Activated T-cell treated with anti-CD3 and anti-CD28 coated beads, Interleukin-2, amount 50 U/mL, for 72 hours (primary cell): Measurements from ENCODE around the gene TIGD1. TPM values are rescaled to one million over a fixed set of nuclear protein-coding genes. Genes with fewer than 3 reads are reported as not detected.
A peak's percentile ranks its signal among the peaks of the same experiment; 100 is the strongest.
"Not testable (repeated sequence)": the region's sequence is repeated elsewhere in the genome, so short reads cannot be mapped to it uniquely, and the experiment has no call there.

ENCODE experiments used
- ATAC-seq, 2 donors: fragments of 150-1000 bp; cut with Tn5 transposase; replicated peaks in 1 of 2; 2 replicates each; pipeline ENCODE4 v1.10.0; 2021; ENCODE audit warnings: moderate library complexity in 2 of 2, mild to moderate bottlenecking in 1 of 2
- DNase-seq, 2 donors: peaks; one replicate each; pipeline ENCODE4 v3.0.0; 2021 to 2022; ENCODE audit warnings: mixed read lengths in 1 of 2
- H3K27ac Mint-ChIP-seq: one replicate; pipeline ENCODE4 v1.8.0; 2022; ENCODE audit warnings: mild to moderate bottlenecking, moderate library complexity, mixed read lengths
- H3K27me3 Mint-ChIP-seq: one replicate; pipeline ENCODE4 v1.8.0; 2022; ENCODE audit warnings: low read depth, mixed read lengths
- H3K36me3 Mint-ChIP-seq, 2 donors: one replicate each; pipeline ENCODE4 v1.8.0; 2022; ENCODE audit warnings: mixed read lengths in 2 of 2, mild to moderate bottlenecking in 1 of 2; ENCODE audit not compliant: insufficient read depth in 2 of 2
- H3K4me1 Mint-ChIP-seq: one replicate; pipeline ENCODE4 v1.8.0; 2022; ENCODE audit warnings: low read depth, mixed read lengths
- H3K4me3 Mint-ChIP-seq, 2 donors: one replicate each; pipeline ENCODE4 v1.8.0; 2022; ENCODE audit warnings: mild to moderate bottlenecking in 2 of 2, mixed read lengths in 2 of 2, moderate library complexity in 2 of 2
- H3K9me3 Mint-ChIP-seq, 2 donors: one replicate each; pipeline ENCODE4 v1.8.0; 2022; ENCODE audit warnings: mixed read lengths in 2 of 2
- total RNA-seq, 2 donors: library from RNA; stranded (reverse); gene quantifications; one replicate each; pipeline ENCODE4 v1.2.3, GENCODE V29; 2022

Gene TIGD1
- total RNA-seq, 2 donors from 2014 or later: 7.0 to 10.5 TPM

- Mint-ChIP-seq H3K27ac (no peak overlapping the region), H3K36me3 (peaks cover 2 to 5% of the 10 kb centered on the region in 2 donors), H3K4me1 (peaks cover 10% of the 10 kb centered on the region), H3K4me3 (no peak overlapping the region), H3K9me3 (no peaks in the 10 kb centered on the region), H3K27me3 (peaks cover 8% of the 10 kb centered on the region)
- DNase-seq (no peak), ATAC-seq (no peak)
Observed at GRCh38 chr2:232541961-232542714, 8.2 kb downstream of the TIGD1 start.

GRCh38 chr2:232541195-232541960 lies 9.0 kb downstream of the TIGD1 start:
- peaks cover 8% of the 10 kb centered on the region for H3K4me1 Mint-ChIP-seq
- DNase-seq (no peak), ATAC-seq (no peak)
- H3K4me3 Mint-ChIP-seq: no peak overlapping the region
- H3K9me3 Mint-ChIP-seq: no peaks in the 10 kb centered on the region
- peaks cover 0 to 2% of the 10 kb centered on the region in 2 donors for H3K36me3 Mint-ChIP-seq
- H3K27me3 Mint-ChIP-seq: peaks cover 16% of the 10 kb centered on the region
- no peak overlapping the region for H3K27ac Mint-ChIP-seq

GRCh38 chr2:232540441-232541041 lies 9.8 kb downstream of the TIGD1 start:
- peaks cover 20% of the 10 kb centered on the region for H3K27me3 Mint-ChIP-seq
- DNase-seq (no peak), ATAC-seq (no peak)
- no peak overlapping the region for H3K4me3 Mint-ChIP-seq
- H3K27ac Mint-ChIP-seq: no peak overlapping the region
- no peaks in the 10 kb centered on the region for H3K9me3 Mint-ChIP-seq
- peaks cover 5% of the 10 kb centered on the region for H3K4me1 Mint-ChIP-seq
- H3K36me3 Mint-ChIP-seq: no peaks in the 10 kb centered on the region

GRCh38 chr2:232539298-232540231 lies 10.8 kb downstream of the TIGD1 start, which contains the start of gene CHRNG:
Gene CHRNG (plus strand): TSS chr2:232539692. CDS start chr2:232539748, 56 bp downstream.
- DNase-seq: no peak

GRCh38 chr2:232538671-232539070 lies 11.7 kb downstream of the TIGD1 start:
- DNase-seq (no peak), ATAC-seq (no peak)
- Mint-ChIP-seq H3K36me3 (no peaks in the 10 kb centered on the region), H3K4me3 (no peak overlapping the region), H3K9me3 (no peaks in the 10 kb centered on the region), H3K27me3 (peaks cover 20% of the 10 kb centered on the region), H3K27ac (no peak overlapping the region), H3K4me1 (peaks cover 5% of the 10 kb centered on the region)

More at GRCh38 chr2:232539298-232540231, 10.8 kb downstream of the TIGD1 start, which contains the start of gene CHRNG:
- Mint-ChIP-seq H3K27ac (no peak within 1 kb of the TSS), H3K4me1 (peaks cover 5% of the 10 kb centered on the region), H3K27me3 (peaks cover 20% of the 10 kb centered on the region), H3K4me3 (no peak within 1 kb of the TSS), H3K9me3 (no peaks in the 10 kb centered on the region), H3K36me3 (no peaks in the 10 kb centered on the region)
- peak in 1 of 2 donors; percentile 16 for ATAC-seq

GRCh38 chr2:232537499-232537898 lies 12.9 kb downstream of the TIGD1 start:
- Mint-ChIP-seq H3K27me3 (peaks cover 25% of the 10 kb centered on the region), H3K9me3 (no peaks in the 10 kb centered on the region), H3K4me1 (peaks cover 5% of the 10 kb centered on the region), H3K27ac (no peak overlapping the region), H3K4me3 (no peak overlapping the region), H3K36me3 (no peaks in the 10 kb centered on the region)
- no peak for DNase-seq
- no peak for ATAC-seq

- no peak overlapping the region for H3K4me3 Mint-ChIP-seq
- H3K4me1 Mint-ChIP-seq: peaks cover 5% of the 10 kb centered on the region
- H3K27me3 Mint-ChIP-seq: peaks cover 25% of the 10 kb centered on the region
- no peaks in the 10 kb centered on the region for H3K9me3 Mint-ChIP-seq
- peak; percentile 29 to 31 for DNase-seq
- peak; percentile 39 to 56 for ATAC-seq
- no peak overlapping the region for H3K27ac Mint-ChIP-seq
- H3K36me3 Mint-ChIP-seq: no peaks in the 10 kb centered on the region
Observed at GRCh38 chr2:232537079-232537478, 13.3 kb downstream of the TIGD1 start.

- DNase-seq: no peak
- H3K4me1 Mint-ChIP-seq: peaks cover 5% of the 10 kb centered on the region
Observed at GRCh38 chr2:232535761-232536530, 14.4 kb downstream of the TIGD1 start.

GRCh38 chr2:232534940-232535651 lies 15.3 kb downstream of the TIGD1 start:
- Mint-ChIP-seq H3K4me1 (peaks cover 5% of the 10 kb centered on the region), H3K9me3 (no peaks in the 10 kb centered on the region), H3K27ac (no peak overlapping the region), H3K4me3 (no peak overlapping the region), H3K36me3 (no peaks in the 10 kb centered on the region), H3K27me3 (peaks cover 25% of the 10 kb centered on the region)
- no peak for ATAC-seq
- DNase-seq: no peak

More at GRCh38 chr2:232535761-232536530, 14.4 kb downstream of the TIGD1 start:
- ATAC-seq: no peak
- Mint-ChIP-seq H3K36me3 (no peaks in the 10 kb centered on the region), H3K4me3 (no peak overlapping the region), H3K27ac (no peak overlapping the region), H3K27me3 (peaks cover 25% of the 10 kb centered on the region), H3K9me3 (no peaks in the 10 kb centered on the region)

- no peak overlapping the region for H3K27ac Mint-ChIP-seq
- H3K27me3 Mint-ChIP-seq: peaks cover 27% of the 10 kb centered on the region
- ATAC-seq (no peak), DNase-seq (no peak)
- no peaks in the 10 kb centered on the region for H3K9me3 Mint-ChIP-seq
- no peak overlapping the region for H3K4me3 Mint-ChIP-seq
- H3K36me3 Mint-ChIP-seq: no peaks in the 10 kb centered on the region
- peaks cover 6% of the 10 kb centered on the region for H3K4me1 Mint-ChIP-seq
Observed at GRCh38 chr2:232533944-232534710, 16.2 kb downstream of the TIGD1 start.

GRCh38 chr2:232532821-232533220 lies 17.5 kb downstream of the TIGD1 start:
- not testable (repeated sequence) for DNase-seq, H3K36me3 Mint-ChIP-seq, H3K4me1 Mint-ChIP-seq, H3K27ac Mint-ChIP-seq, ATAC-seq, H3K4me3 Mint-ChIP-seq, H3K9me3 Mint-ChIP-seq
- peaks cover 32% of the 10 kb centered on the region for H3K27me3 Mint-ChIP-seq
